Caco-2 (cell line): ENCODE measurements around the gene IFT20. TPM values are rescaled to one million over a fixed set of nuclear protein-coding genes. Genes with fewer than 3 reads are reported as not detected.

ENCODE experiments used
- BruUV-seq: library from RNA; stranded (reverse); fragments of 400-500 nt; replicated peaks from 2 replicates; lab custom pipeline; 2021; lab: Mats Ljungman, UMichigan
- CTCF ChIA-PET: fragments of 300-600 bp; sonication (Branson Sonifier 250); formaldehyde crosslinking; loops from one replicate; lab custom pipeline; 2022; ENCODE audit warnings: antibody characterized with exemption; lab: Charles Lee
- POLR2A ChIA-PET: fragments of 300-600 bp; sonication (Branson Sonifier 250); formaldehyde crosslinking; loops from one replicate; lab custom pipeline; 2022; ENCODE audit warnings: antibody characterized with exemption; lab: Charles Lee
- DNase-seq, 2 experiments: peaks; one replicate each; pipeline versions ENCODE4 v3.0.0 to v3.0.0-alpha.2; 2020 to 2022
- H3K27me3 ChIP-seq: replicated peaks from 2 replicates; pipeline ENCODE4 v1.6.0; 2011; ENCODE audit warnings: low read length; ENCODE audit not compliant: control insufficient read depth, insufficient read depth
- H3K36me3 ChIP-seq: 2 replicates; pipeline ENCODE4 v1.5.1; 2011; ENCODE audit warnings: low read length; ENCODE audit not compliant: control insufficient read depth, insufficient read depth
- H3K4me1 ChIP-seq: fragments of 250-450 bp; sonication (Bioruptor Pico); 2 replicates; pipeline ENCODE4 v1.5.1; 2020; ENCODE audit warnings: mild to moderate bottlenecking
- H3K4me3 ChIP-seq: 2 replicates; pipeline ENCODE4 v1.5.1; 2011; ENCODE audit warnings: low read depth, mild to moderate bottlenecking, control low read depth, low read length
- H3K9me3 ChIP-seq: fragments of 250-450 bp; sonication (Bioruptor Pico); 2 replicates; pipeline ENCODE4 v1.5.1; 2020; ENCODE audit warnings: mild to moderate bottlenecking, moderate library complexity
- H3K27ac Mint-ChIP-seq: one replicate; pipeline ENCODE4 v1.8.0; 2022; ENCODE audit warnings: mixed read lengths; ENCODE audit not compliant: unreplicated experiment
- H3K27me3 Mint-ChIP-seq: one replicate; pipeline ENCODE4 v1.8.0; 2022; ENCODE audit warnings: mixed read lengths; ENCODE audit not compliant: insufficient read depth, unreplicated experiment
- H3K36me3 Mint-ChIP-seq: one replicate; pipeline ENCODE4 v1.8.0; 2022; ENCODE audit warnings: mild to moderate bottlenecking, mixed read lengths; ENCODE audit not compliant: insufficient read depth, unreplicated experiment
- H3K4me1 Mint-ChIP-seq: one replicate; pipeline ENCODE4 v1.8.0; 2022; ENCODE audit warnings: low read depth, mixed read lengths; ENCODE audit not compliant: unreplicated experiment
- H3K4me3 Mint-ChIP-seq: one replicate; pipeline ENCODE4 v1.8.0; 2022; ENCODE audit warnings: mild to moderate bottlenecking, moderate library complexity, mixed read lengths; ENCODE audit not compliant: unreplicated experiment
- H3K9me3 Mint-ChIP-seq: one replicate; pipeline ENCODE4 v1.8.0; 2022; ENCODE audit warnings: mixed read lengths; ENCODE audit not compliant: unreplicated experiment
- intact Hi-C: fragments of 100-400 bp; cut with micrococcal nuclease; formaldehyde crosslinking; loops from one replicate; pipeline ENCODE4 v1.10.0; 2022; ENCODE audit not compliant: unreplicated experiment
- total RNA-seq: library from RNA; stranded (reverse); gene quantifications from 2 replicates; pipeline ENCODE4 v1.2.3, GENCODE V29; 2022
- TF ChIP-seq, protein P1 (sequence below), 2 experiments: fragments of 200-600 bp in 1 of 2; IDR thresholded peaks; 1 replicate in 1 of 2; 2 replicates in 1 of 2; pipeline versions ENCODE4 v1.5.1 to v1.8.0; 2011 to 2022; ENCODE audit warnings: antibody characterized with exemption in 1 of 2, control low read depth in 1 of 2, inconsistent platforms in 1 of 2, low read depth in 1 of 2, low read length in 1 of 2, mild to moderate bottlenecking in 1 of 2, moderate library complexity in 1 of 2; ENCODE audit not compliant: insufficient read depth in 1 of 2, severe bottlenecking in 1 of 2, unreplicated experiment in 1 of 2

IFT20 gene
- total RNA-seq, 1 experiment from 2014 or later: 89.9 TPM

- POLR2A ChIA-PET: interaction anchor here (0.7 to 2.9 kb wide), 2 partner anchors 18 to 29 kb away, joined by 3 to 10 read pairs; partner anchors contain the start of genes IFT20 and TNFAIP1
- intact Hi-C loops: loop anchor here (10.0 kb wide), 1 partner anchor 180 kb away; no protein-coding TSS in a partner anchor
- Mint-ChIP-seq H3K4me3 (no peak within 1 kb of the TSS), H3K36me3 (peaks cover 71% of the 10 kb centered on the region), H3K27me3 (no peaks in the 10 kb centered on the region), H3K9me3 (no peaks in the 10 kb centered on the region), H3K27ac (no peak within 1 kb of the TSS), H3K4me1 (peaks cover 27% of the 10 kb centered on the region)
- Histone ChIP-seq H3K36me3 (peaks cover 26% of the 10 kb centered on the region), H3K4me1 (peaks cover 31% of the 10 kb centered on the region), H3K27me3 (no peaks in the 10 kb centered on the region), H3K4me3 (no peak within 1 kb of the TSS), H3K9me3 (no peaks in the 10 kb centered on the region)
- no peak for DNase-seq
- TF ChIP-seq, protein P1, sequence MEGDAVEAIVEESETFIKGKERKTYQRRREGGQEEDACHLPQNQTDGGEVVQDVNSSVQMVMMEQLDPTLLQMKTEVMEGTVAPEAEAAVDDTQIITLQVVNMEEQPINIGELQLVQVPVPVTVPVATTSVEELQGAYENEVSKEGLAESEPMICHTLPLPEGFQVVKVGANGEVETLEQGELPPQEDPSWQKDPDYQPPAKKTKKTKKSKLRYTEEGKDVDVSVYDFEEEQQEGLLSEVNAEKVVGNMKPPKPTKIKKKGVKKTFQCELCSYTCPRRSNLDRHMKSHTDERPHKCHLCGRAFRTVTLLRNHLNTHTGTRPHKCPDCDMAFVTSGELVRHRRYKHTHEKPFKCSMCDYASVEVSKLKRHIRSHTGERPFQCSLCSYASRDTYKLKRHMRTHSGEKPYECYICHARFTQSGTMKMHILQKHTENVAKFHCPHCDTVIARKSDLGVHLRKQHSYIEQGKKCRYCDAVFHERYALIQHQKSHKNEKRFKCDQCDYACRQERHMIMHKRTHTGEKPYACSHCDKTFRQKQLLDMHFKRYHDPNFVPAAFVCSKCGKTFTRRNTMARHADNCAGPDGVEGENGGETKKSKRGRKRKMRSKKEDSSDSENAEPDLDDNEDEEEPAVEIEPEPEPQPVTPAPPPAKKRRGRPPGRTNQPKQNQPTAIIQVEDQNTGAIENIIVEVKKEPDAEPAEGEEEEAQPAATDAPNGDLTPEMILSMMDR (IDR thresholded peaks at IDR 0.05; ENCODE audit: insufficient read depth in 1 of 2, low read depth in 1 of 2, low read length in 1 of 2, severe bottlenecking in 1 of 2, unreplicated experiment in 1 of 2): no peak
- CTCF ChIA-PET: no interaction called here
- BruUV-seq: no TSS peak
Observed at GRCh38 chr17:28364665-28365363, 29.5 kb upstream of the IFT20 start, which contains the start of gene SEBOX. Gene SEBOX (minus strand): TSS chr17:28365199. CDS start chr17:28365151, 48 bp downstream.

DNA sequence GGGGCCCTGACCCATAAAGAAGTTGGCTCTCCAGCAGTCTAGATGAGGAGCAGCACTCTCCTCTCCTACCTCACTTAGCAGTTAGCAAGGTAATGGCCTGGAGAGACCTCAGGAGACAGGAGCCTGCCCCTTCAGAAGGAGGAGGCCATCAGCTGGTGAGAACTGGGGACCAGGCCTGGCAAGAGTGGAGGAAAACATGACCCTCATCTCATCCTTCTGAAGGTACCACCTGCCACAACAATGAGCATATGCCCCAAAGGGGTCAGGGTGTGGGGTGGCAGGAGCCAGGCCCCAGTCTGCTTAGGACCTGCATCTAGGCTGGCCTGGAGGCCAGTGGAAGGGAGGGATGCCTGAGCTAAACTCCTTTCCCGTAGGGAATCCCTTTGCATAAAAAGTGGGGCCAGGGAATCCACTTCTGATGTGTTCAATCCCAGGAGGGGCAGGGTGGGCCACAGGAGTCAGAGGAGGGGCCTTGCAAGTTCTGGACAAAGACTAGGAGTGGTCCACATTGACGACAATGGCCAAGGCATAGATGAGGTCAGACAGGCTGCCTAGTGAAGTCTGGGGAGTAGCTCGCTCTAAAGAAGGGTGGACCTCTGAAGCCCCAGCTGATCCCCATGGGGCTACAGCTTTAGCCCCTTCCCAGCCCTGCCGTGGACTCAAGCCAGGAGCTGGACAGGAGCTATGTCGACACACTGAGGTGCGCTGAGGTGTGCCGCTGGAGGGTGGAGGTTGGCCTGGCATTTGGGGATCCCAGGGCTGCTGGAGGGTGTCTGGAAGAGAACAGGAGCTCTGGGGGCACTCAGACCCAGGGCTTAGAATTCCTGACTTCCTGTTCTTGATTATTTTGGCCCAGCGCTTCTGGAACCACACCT, 28.7 kb upstream of the IFT20 start:
- Histone ChIP-seq H3K27me3 (no peaks in the 10 kb centered on the region), H3K36me3 (peaks cover 29% of the 10 kb centered on the region), H3K9me3 (no peaks in the 10 kb centered on the region), H3K4me1 (peaks cover 23% of the 10 kb centered on the region), H3K4me3 (no peak overlapping the region)
- Mint-ChIP-seq H3K27me3 (no peaks in the 10 kb centered on the region), H3K4me3 (no peak overlapping the region), H3K27ac (no peak overlapping the region), H3K36me3 (peaks cover 69% of the 10 kb centered on the region), H3K4me1 (peaks cover 19% of the 10 kb centered on the region), H3K9me3 (no peaks in the 10 kb centered on the region)
- CTCF ChIA-PET: interaction anchor here (1.2 kb wide), 1 partner anchor 28 kb away, joined by 3 read pairs; the partner anchor contains the start of gene TNFAIP1
- no TSS peak for BruUV-seq
- TF ChIP-seq, protein P1 (IDR thresholded peaks at IDR 0.05; ENCODE audit: insufficient read depth in 1 of 2, low read depth in 1 of 2, low read length in 1 of 2, severe bottlenecking in 1 of 2, unreplicated experiment in 1 of 2): no peak
- intact Hi-C loops: loop anchor here (10.0 kb wide), 1 partner anchor 181 kb away; no protein-coding TSS in a partner anchor
- DNase-seq: no peak
- POLR2A ChIA-PET: interaction anchor here (0.7 to 2.9 kb wide), 2 partner anchors 17 to 28 kb away, joined by 3 to 10 read pairs; partner anchors contain the start of genes IFT20 and TNFAIP1

DNA sequence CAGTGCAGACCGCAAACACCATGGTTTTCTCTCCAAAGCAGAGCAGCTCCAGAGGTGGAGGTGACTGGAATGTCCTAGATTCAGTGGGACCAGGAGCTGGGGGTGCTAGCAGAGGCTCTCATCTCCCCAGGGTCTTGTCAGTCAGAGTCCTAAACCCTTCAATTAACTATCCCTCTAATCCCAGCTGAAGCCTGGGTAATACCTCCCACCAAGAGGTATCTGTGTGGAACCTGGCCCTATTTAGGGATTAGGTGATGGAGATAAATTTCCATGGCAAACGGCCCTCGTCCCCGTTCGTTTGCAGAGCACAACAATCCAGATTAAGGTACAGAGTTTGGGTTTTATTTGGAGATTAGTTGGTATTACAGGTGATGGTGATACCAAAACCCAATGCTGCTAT, 27.9 kb upstream of the IFT20 start:
- Histone ChIP-seq H3K4me3 (no peak overlapping the region), H3K36me3 (peaks cover 26% of the 10 kb centered on the region), H3K4me1 (peaks cover 19% of the 10 kb centered on the region), H3K9me3 (no peaks in the 10 kb centered on the region), H3K27me3 (no peaks in the 10 kb centered on the region)
- H3K27me3 Mint-ChIP-seq: no peaks in the 10 kb centered on the region
- H3K27ac Mint-ChIP-seq: no peak overlapping the region
- intact Hi-C loops: loop anchor here (10.0 kb wide), 1 partner anchor 182 kb away; no protein-coding TSS in a partner anchor
- ChIA-PET CTCF (interaction anchor here (1.2 kb wide), 1 partner anchor 27 kb away, joined by 3 read pairs; the partner anchor contains the start of gene TNFAIP1), POLR2A (interaction anchor here (2.9 kb wide), 1 partner anchor 27 kb away, joined by 10 read pairs; the partner anchor contains the start of genes IFT20 and TNFAIP1)
- H3K4me3 Mint-ChIP-seq: no peak overlapping the region
- no peaks in the 10 kb centered on the region for H3K9me3 Mint-ChIP-seq
- peaks cover 72% of the 10 kb centered on the region for H3K36me3 Mint-ChIP-seq
- BruUV-seq: no TSS peak
- TF ChIP-seq, protein P1 (IDR thresholded peaks at IDR 0.05; ENCODE audit: insufficient read depth in 1 of 2, low read depth in 1 of 2, low read length in 1 of 2, severe bottlenecking in 1 of 2, unreplicated experiment in 1 of 2): no peak
- peaks cover 17% of the 10 kb centered on the region for H3K4me1 Mint-ChIP-seq
- no peak for DNase-seq
